Prostate gland (tissue), 2 donors: ENCODE measurements around the gene ZNF526.

Source experiments
- POLR2A ChIP-seq: fragments of 450-650 bp; IDR thresholded peaks from one replicate; pipeline ENCODE4 v1.6.1; 2016; ENCODE audit warnings: antibody characterized with exemption, mild to moderate bottlenecking
- TF ChIP-seq, protein P1 (sequence below), 4 experiments: fragments of 200-600 bp in 2 of 4; fragments of 450-650 bp in 2 of 4; sonication (generic) in 2 of 4; IDR thresholded peaks; 1 replicate in 3 of 4; 2 replicates in 1 of 4; pipeline ENCODE4 v1.5.1; 2016 to 2019; ENCODE audit warnings: antibody characterized with exemption in 4 of 4, mild to moderate bottlenecking in 2 of 4, moderate library complexity in 2 of 4

DNA sequence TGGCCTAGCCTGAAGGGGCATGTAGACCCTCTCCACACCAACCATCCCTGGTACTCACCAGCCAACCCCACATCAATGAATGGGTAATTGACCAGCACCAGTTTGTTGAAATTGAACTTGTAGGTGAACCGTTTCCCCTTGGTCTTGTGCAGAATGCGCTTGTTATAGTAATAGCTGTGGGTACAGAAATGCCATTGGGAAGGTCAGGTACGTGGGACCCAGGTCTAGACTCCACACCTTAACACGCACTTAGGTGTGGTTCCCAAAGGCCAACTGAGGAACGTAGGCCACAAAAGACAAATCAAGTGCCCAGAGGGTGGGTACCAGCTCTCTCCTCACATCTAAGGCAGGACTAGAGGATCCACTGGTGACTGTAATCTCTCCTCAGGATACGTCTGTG is 29.7 kb downstream of the ZNF526 start:
- TF ChIP-seq, protein P1, sequence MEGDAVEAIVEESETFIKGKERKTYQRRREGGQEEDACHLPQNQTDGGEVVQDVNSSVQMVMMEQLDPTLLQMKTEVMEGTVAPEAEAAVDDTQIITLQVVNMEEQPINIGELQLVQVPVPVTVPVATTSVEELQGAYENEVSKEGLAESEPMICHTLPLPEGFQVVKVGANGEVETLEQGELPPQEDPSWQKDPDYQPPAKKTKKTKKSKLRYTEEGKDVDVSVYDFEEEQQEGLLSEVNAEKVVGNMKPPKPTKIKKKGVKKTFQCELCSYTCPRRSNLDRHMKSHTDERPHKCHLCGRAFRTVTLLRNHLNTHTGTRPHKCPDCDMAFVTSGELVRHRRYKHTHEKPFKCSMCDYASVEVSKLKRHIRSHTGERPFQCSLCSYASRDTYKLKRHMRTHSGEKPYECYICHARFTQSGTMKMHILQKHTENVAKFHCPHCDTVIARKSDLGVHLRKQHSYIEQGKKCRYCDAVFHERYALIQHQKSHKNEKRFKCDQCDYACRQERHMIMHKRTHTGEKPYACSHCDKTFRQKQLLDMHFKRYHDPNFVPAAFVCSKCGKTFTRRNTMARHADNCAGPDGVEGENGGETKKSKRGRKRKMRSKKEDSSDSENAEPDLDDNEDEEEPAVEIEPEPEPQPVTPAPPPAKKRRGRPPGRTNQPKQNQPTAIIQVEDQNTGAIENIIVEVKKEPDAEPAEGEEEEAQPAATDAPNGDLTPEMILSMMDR (IDR thresholded peaks at IDR 0.05) = no peak
- TF ChIP-seq POLR2A = no peak
